ENCODE data around the gene SCD5.

DNA sequence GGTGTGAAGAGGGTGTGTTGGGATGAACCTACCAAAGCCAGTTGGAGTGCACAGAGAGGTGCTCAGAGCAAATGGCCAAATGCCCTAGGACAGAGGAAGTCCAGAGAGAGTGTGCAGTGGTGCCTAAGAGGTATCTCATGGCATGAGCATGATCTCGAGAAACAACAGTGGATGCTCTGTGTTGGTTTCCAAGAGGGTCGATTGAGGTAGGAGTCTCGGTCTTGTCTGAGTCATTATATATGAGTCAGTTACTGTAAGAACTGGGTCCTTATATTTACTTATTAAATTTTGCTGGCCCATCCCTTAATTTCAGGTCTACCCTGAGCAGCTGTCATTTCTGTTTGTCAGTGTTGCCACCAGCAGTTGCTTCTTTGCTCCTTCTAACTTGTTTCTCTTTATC is 150.2 kb downstream of the SCD5 start:
- TF ChIP-seq CTCF (IDR thresholded peaks at IDR 0.05; ENCODE audit: insufficient read depth, low read depth, low read length) (no peak), EZH2 (IDR thresholded peaks at IDR 0.05; ENCODE audit: insufficient read depth, low read length) (no peak)

All from astrocyte (in vitro differentiated cells and primary cell).